Daoy (cell line): ENCODE results near the gene PPP1R13L. TPM values are rescaled to one million over a fixed set of nuclear protein-coding genes. Genes with fewer than 3 reads are reported as not detected.

Experiments used
- DNase-seq: peaks from one replicate; pipeline ENCODE4 v3.0.0-alpha.2; 2015; ENCODE audit warnings: low read depth
- total RNA-seq: library from RNA; depleted of rRNA; stranded (reverse); fragments of >200 nt; shearing (Covaris generic); gene quantifications from 2 replicates; pipeline ENCODE4 v1.2.3, GENCODE V29; 2014

The PPP1R13L gene
- total RNA-seq, 1 experiment from 2014 or later: 3.7 TPM

- no peak for DNase-seq
Measured at GRCh38 chr19:45368127-45368526, 36.7 kb downstream of the PPP1R13L start.

GRCh38 chr19:45364696-45365095 lies 40.2 kb downstream of the PPP1R13L start:
- DNase-seq: no peak

DNA sequence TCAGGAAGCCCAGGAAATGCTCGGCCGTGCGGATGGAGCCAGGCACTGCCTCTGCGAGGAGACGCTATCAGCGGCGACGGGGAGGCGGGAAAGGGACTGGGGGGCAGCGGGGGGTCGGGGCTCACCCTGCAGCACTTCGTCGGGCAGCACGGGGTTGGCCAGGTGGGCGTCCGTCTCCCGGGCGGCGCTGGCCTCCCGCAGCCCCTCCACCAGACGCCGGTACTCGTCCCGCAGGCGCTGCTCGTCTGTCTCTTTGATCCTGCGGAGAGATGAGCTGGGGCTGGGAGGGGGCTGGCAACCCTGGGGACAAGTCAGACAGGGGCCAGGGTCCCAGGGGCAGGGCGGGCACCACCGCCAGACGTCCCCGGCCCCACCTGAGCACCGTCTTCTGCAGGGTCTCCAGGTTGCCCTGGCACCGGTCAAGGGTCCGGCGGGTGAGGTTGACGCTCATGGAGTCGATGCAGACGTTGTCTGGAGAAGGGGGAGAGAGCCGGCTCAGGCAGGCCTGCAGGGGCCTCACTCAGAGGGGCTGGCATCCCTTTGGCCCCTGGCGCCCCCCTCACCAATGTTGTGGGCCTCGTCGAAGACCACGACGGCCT lies 40.9 kb downstream of the PPP1R13L start:
- DNase-seq: no peak

- no peak for DNase-seq
Measured at GRCh38 chr19:45362291-45362690, 42.6 kb downstream of the PPP1R13L start.

DNA sequence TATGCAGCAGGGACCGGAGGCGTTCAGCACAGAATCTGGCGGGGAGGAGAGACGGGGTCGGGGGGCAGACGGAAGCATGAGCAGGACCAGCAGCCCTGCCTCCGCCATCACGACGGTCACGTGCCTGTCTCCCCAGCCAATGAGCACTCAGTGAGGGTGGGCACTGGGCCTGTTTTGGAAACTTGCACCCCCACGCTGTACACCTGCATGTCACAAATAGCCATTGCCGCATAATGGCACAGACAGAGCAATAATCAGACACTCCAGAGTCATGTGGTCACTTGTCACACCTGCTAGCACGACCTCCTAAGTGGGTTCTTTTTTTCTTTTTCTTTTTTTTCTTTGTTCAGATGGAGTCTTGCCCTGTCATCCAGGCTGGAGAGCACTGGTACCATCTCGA lies 43.3 kb downstream of the PPP1R13L start:
- no peak for DNase-seq

- DNase-seq: no peak
Measured at GRCh38 chr19:45358213-45358792, 46.6 kb downstream of the PPP1R13L start.

- no peak for DNase-seq
Measured at GRCh38 chr19:45357445-45357783, 47.5 kb downstream of the PPP1R13L start.

GRCh38 chr19:45356760-45357444 lies 48.0 kb downstream of the PPP1R13L start:
- DNase-seq: no peak

DNA sequence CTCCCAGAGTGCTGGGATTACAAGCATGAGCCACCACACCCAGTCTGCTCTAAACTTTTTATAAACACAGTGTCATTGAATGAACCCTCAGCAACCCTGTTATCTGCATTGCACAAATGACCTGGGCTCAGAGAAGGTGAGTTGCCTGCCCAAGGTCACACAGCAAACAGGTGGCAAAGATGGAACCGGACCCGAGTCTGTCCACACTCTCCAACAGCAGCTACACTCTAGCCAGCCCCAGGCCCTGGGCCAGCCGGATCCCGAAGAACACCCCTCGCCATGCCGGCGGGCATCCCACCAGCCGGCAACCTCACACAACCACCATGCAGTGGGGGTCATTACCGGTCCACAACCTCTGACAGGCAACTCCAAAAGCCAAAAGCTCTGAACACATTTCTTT lies 49.0 kb downstream of the PPP1R13L start:
- DNase-seq: no peak

DNA sequence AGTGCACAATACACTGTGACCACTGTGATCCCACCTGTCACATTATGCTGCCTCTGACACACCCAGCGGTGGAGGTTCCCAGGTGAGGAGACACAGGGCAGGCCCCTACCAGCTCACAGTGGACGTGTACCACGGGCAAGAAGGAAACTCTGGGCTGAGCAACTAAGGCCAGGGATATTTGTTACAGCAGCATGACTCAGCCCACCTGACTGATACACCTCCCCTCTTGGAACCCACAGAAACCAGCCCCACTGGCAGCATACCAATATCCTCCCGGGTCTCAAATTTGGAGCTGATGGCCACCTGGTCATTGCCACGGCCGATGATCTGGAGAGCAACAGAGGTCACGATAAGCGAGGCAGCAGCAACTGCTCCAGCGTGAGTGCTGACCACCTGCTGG lies 49.5 kb downstream of the PPP1R13L start:
- no peak for DNase-seq

GRCh38 chr19:45354241-45354842 lies 50.5 kb downstream of the PPP1R13L start:
- DNase-seq: no peak

DNA sequence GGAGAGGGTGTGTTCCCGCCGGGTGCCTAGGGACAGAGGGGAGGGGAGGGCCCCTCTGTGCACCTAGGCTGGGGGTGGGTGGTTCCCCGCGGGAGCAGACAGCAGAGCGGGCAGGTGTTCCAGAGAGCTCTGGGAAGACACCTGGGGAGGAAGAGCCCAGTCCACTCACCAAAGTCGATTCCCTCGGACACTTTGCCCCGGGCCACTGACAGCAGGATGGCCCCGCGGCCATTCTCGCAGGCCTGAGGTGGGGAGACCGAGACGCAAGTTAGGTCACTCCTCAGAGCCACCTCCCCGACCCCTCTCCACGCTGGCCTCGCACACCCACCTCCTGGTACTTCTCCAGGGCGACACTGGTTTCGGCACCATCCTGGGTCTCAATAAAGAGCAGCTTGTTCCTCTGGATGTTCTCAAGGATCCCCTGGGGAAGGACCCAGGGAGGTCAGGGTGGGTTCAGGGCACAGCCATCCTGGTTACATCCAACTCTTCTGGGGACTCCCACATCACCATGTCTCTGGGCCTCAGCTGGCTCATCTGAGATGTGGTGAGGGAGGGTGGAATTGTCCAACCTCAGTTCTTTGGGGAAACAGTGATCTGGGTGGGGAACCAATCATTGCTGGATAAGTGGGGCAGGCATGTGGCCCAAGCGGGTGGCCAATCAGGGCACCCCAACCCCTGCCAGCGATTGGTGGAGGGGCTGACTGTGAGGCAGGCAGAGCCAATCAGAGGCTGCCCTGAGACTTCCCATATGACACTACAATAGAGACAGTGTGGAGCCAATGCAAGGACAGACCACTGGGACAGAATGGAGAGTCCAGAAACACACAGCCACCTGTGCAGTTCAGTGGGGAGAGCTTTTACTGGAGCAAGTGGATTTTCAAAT lies 51.7 kb downstream of the PPP1R13L start:
- DNase-seq: no peak

- no peak for DNase-seq
Measured at GRCh38 chr19:45352471-45352870, 52.4 kb downstream of the PPP1R13L start.

DNA sequence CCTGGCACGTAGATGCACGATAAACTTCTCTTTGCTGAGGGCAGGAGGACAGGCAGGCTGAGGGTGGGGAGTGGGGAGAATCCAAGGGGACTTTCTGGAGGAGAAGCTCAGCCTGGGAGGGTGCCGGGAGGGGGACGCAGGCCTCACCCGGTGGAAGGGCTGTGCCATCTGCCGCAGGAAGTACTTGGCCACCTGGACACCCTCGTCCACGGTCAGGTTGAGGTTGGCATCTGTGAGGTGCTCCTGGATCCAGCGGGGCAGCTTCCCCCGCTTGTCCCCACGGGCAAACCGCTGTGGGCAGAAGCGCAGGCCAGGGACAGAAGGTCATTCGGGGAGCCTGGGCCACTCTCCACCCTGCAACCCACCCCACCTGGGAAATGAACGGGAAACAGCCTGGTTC lies 52.8 kb downstream of the PPP1R13L start:
- DNase-seq: no peak

- no peak for DNase-seq
Measured at GRCh38 chr19:45351401-45351952, 53.4 kb downstream of the PPP1R13L start.

- DNase-seq: no peak
Measured at GRCh38 chr19:45350477-45351058, 54.3 kb downstream of the PPP1R13L start.

DNA sequence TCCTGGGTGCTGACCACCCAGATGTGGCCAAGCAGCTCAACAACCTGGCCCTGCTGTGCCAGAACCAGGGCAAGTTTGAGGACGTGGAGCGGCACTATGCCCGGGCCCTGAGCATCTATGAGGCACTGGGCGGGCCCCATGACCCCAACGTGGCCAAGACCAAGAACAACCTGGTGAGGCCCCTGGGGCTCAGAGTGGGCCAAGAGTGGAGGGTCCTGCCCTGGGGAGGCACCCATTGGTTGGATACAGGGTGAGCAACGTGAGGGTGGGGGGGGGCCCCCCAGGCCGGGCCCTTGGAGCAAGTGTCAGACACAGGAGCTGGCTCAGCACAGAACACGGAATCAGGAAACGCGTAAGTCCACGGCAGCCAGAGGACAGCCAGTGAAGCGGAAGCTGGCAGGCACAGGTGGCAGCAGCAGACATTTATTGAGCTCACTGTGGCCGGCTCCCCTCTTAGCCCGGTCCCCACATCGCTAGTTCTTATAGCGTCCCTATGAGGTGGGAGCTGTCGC lies 55.4 kb downstream of the PPP1R13L start:
- no peak for DNase-seq

- DNase-seq: no peak
Measured at GRCh38 chr19:45349126-45349415, 55.8 kb downstream of the PPP1R13L start.

DNA sequence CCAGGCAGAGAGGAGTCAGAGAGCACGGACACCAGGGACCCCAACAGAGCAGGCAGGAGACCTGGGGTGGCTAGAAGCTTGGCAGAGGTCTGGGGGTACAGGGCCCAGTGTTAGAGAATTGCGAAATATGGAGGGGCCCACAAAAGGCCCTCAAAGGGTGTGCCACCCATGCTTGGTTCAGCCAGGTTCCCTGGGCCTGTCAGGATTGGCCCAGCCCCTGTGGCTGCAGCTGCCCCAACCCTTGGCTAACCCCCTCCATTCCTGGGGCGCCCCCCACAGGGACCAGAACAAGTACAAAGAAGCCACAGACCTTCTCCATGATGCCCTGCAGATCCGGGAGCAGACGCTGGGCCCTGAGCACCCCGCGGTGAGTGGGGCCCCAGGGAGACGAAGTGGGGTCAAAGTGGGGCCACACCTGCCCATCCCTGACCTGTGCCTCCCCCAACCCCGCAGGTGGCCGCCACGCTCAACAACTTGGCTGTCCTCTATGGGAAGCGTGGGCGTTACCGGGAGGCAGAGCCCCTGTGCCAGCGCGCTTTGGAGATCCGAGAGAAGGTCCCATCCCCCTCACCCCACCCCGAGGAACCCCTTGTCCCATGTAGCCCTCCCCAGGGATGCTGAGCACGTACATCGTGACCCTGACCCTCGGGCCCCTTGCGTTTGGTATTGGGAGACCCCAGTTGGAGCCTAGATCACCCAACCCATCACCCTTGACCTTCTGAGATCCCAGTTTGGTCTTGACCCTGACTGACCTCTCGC lies 56.3 kb downstream of the PPP1R13L start:
- DNase-seq: no peak

GRCh38 chr19:45347570-45348366 lies 57.1 kb downstream of the PPP1R13L start:
- no peak for DNase-seq
